DOHH2 (cell line): ENCODE measurements around the gene RAPGEF5.

Experiments used
- EZH2phosphoT487 ChIP-seq: fragments of 200-600 bp; sonication (generic); IDR thresholded peaks from 2 replicates; pipeline ENCODE4 v1.6.1; 2017; ENCODE audit warnings: borderline replicate concordance, mild to moderate bottlenecking, antibody characterized with exemption, low read length, moderate library complexity, mixed read lengths
- TF ChIP-seq, protein P1 (sequence below): fragments of 200-600 bp; sonication (generic); IDR thresholded peaks from one replicate; pipeline ENCODE4 v1.5.1; 2014; ENCODE audit warnings: antibody characterized with exemption, mild to moderate bottlenecking, low read depth, low read length; ENCODE audit not compliant: poor library complexity, severe bottlenecking

DNA sequence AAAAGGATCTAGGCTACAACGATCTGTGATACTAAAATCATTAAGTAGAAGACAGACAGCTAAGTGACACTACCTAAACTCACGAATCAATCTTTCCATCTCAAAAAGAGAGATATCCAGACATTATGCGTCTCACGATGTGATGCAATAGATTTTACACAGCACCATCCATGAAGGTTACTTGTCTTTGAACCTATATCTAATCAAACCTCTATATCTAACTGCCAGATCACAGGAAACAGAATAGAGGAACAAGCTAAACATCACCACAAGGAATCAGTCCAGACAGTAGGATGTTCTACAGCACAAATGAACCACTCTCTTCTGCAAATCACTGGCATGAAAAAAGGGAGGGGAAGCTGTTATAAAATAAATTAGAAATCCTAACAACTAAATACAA lies 4.1 kb downstream of the RAPGEF5 start:
- TF ChIP-seq, protein P1, sequence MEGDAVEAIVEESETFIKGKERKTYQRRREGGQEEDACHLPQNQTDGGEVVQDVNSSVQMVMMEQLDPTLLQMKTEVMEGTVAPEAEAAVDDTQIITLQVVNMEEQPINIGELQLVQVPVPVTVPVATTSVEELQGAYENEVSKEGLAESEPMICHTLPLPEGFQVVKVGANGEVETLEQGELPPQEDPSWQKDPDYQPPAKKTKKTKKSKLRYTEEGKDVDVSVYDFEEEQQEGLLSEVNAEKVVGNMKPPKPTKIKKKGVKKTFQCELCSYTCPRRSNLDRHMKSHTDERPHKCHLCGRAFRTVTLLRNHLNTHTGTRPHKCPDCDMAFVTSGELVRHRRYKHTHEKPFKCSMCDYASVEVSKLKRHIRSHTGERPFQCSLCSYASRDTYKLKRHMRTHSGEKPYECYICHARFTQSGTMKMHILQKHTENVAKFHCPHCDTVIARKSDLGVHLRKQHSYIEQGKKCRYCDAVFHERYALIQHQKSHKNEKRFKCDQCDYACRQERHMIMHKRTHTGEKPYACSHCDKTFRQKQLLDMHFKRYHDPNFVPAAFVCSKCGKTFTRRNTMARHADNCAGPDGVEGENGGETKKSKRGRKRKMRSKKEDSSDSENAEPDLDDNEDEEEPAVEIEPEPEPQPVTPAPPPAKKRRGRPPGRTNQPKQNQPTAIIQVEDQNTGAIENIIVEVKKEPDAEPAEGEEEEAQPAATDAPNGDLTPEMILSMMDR: no peak
- no peak for TF ChIP-seq EZH2phosphoT487
